Keratinocyte (primary cell): Measurements from ENCODE around the gene AMMECR1.

Source experiments
- CTCF ChIP-seq, 3 experiments: IDR thresholded peaks in 1 of 3; conservative IDR thresholded peaks in 1 of 3; optimal IDR thresholded peaks in 1 of 3; 2 replicates in 2 of 3; 3 replicates in 1 of 3; pipeline versions ENCODE3 to v1.5.1; 2011; ENCODE audit warnings: low read length in 3 of 3, mild to moderate bottlenecking in 3 of 3, moderate library complexity in 2 of 3, control low read depth in 1 of 3, inconsistent platforms in 1 of 3; ENCODE audit not compliant: insufficient read depth in 2 of 3; ENCODE audit errors: extremely low read depth in 1 of 3
- EZH2 ChIP-seq: IDR thresholded peaks from one replicate; pipeline ENCODE4 v1.6.1; 2012; ENCODE audit warnings: inconsistent platforms, mild to moderate bottlenecking, low read length, moderate library complexity

GRCh38 chrX:110178179-110178865, 139.6 kb downstream of the AMMECR1 start:
- TF ChIP-seq CTCF (optimal IDR thresholded peaks at IDR 0.05 in 1 of 3, IDR thresholded peaks at IDR 0.05 in 1 of 3, conservative IDR thresholded peaks at IDR 0.05 in 1 of 3; ENCODE audit: extremely low read depth in 1 of 3, insufficient read depth in 2 of 3, low read length in 3 of 3) (no peak), EZH2 (no peak)
